Adrenal gland (tissue), 5 donors: Measurements from ENCODE around the gene PSPC1.

ENCODE experiments used
- POLR2A ChIP-seq, 2 donors: fragments of 450-650 bp; IDR thresholded peaks; one replicate each; pipeline ENCODE4 v1.6.1; 2017; ENCODE audit warnings: antibody characterized with exemption in 2 of 2, mild to moderate bottlenecking in 2 of 2, moderate library complexity in 1 of 2
- TF ChIP-seq, protein P1 (sequence below), 6 experiments: fragments of 450-650 bp in 4 of 6; fragments of 200-600 bp in 2 of 6; sonication (generic) in 1 of 6; IDR thresholded peaks; 1 replicate in 5 of 6; 2 replicates in 1 of 6; pipeline versions ENCODE4 v1.5.1 to v1.8.0; 2016 to 2021; ENCODE audit warnings: antibody characterized with exemption in 6 of 6, mild to moderate bottlenecking in 2 of 6, moderate library complexity in 1 of 6
- donor health status: DM: no; HTN: no; CAD: no.

GRCh38 chr13:19769854-19770253 lies 12.9 kb downstream of the PSPC1 start:
- TF ChIP-seq, protein P1, sequence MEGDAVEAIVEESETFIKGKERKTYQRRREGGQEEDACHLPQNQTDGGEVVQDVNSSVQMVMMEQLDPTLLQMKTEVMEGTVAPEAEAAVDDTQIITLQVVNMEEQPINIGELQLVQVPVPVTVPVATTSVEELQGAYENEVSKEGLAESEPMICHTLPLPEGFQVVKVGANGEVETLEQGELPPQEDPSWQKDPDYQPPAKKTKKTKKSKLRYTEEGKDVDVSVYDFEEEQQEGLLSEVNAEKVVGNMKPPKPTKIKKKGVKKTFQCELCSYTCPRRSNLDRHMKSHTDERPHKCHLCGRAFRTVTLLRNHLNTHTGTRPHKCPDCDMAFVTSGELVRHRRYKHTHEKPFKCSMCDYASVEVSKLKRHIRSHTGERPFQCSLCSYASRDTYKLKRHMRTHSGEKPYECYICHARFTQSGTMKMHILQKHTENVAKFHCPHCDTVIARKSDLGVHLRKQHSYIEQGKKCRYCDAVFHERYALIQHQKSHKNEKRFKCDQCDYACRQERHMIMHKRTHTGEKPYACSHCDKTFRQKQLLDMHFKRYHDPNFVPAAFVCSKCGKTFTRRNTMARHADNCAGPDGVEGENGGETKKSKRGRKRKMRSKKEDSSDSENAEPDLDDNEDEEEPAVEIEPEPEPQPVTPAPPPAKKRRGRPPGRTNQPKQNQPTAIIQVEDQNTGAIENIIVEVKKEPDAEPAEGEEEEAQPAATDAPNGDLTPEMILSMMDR (IDR thresholded peaks at IDR 0.05): no peak
- no peak for TF ChIP-seq POLR2A (IDR thresholded peaks at IDR 0.05)
